Stimulated activated CD8-positive, alpha-beta memory T cell treated with anti-CD3 and anti-CD28 coated beads, Interleukin-2, amount 100 ng/mL, for 1 hour (primary cell): Measurements from ENCODE around the gene UPK3A.
A peak's percentile ranks its signal among the peaks of the same experiment; 100 is the strongest.
"Not testable (repeated sequence)": the region's sequence is repeated elsewhere in the genome, so short reads cannot be mapped to it uniquely, and the experiment has no call there.

Experiments
- DNase-seq, 2 donors: peaks; one replicate each; pipeline ENCODE4 v3.0.0-alpha.2; 2020; ENCODE audit warnings: low read depth in 2 of 2

UPK3A gene

DNA sequence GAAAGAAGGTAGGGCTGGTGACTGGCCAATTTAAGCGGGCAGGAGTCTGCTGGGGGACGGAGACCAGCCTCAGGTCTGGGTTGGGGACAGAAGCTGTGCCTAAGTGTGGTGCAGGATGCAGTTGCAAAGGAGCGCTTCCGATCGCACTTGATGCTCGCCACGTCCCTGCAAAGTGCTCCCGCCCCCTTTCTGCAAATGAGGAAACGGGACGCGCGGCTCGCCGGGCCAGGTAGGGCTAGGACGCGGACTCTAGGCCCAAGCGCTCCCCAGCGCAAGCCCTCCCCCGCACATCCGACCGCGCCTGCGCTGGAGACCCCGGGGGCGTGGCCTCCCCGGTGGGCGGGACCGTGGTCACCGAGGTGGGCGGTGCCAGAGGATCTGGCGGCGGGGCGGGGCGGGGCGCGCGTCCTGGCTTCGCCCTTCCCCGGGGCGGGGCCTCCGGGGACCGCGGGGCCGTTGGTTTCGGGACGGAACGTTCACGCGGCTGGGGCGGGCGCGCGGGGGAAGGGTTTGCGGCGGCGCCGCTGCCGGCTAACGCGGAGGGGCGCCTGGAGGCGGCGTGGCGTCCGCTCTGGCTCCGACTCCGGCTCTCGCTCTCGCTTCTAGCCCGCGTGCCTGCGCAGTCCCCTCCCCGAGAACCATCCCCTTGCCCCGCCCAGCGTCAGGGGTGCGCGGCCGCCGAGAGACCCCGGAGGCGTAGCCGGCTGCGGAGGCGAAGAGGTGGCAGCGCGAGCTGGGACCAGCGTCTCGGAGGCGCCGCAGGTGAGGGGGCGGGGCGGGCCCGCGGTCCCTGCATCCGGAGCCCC is 24.9 kb downstream of the UPK3A start, which contains the start of gene FAM118A:
TSS of gene FAM118A (plus strand) at position 513 of the 806 bp plus-strand sequence. CDS start 12,446 bp downstream, outside the sequence.
- DNase-seq, result peak; percentile 91 to 98

DNA sequence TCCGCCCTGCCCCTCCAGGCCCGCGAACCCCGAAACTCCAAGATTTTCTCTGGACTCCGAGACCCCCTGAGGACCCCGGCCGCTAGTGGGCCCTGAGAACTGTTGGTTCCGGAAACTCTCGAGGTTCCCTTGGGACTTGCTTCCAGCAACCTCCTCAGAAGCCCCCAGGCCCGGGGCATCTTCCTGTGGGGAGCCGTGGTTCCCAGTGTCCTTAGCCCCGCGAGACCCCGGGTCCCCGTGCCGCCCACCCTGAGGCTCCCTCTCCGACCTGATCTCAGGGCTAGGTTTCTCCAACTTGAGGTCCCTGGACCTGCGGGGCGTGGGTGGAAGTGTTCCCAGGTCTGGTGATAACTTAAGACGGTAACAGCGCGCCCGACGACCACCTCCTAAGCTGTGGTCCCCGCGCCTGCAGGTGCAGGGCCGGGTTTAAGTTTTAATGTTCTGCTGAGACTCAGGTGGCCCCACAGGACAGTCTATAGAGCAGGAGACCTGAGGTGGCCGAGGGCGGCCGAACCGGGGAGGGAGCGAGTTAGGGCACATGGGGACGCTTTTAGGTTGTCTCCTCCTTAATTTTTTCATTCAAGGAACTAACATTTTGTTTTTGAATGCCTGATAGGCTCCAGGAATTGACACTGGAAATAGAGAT is 25.7 kb downstream of the UPK3A start:
- no peak for DNase-seq

DNA sequence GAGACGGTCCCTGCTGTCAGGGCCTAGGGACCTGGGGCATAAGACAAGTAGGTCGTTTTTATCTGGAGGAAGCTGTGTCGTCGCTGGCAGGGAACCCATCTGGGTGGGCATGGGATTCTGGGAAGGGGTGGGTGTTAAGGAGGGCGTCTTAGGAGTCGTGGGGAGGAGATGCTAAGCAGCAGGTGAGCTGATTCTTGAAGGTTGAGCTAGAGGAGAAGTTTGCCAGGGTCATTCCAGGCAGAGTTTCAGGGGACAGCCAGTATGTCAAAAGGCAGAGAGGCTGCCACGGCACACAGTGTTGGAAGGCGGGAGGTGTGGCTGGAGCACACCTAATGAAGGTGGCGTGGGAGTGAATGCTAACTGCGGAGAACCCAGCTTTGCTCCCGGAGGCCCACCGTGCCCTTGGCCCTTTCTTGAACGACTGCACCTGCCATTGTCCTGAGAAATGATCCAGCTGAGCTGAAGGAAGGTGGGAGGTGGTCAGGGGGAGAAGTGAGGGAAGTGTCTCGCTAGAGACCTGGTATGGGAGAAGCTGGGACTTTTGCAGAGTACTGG is 26.3 kb downstream of the UPK3A start:
- no peak for DNase-seq

DNA sequence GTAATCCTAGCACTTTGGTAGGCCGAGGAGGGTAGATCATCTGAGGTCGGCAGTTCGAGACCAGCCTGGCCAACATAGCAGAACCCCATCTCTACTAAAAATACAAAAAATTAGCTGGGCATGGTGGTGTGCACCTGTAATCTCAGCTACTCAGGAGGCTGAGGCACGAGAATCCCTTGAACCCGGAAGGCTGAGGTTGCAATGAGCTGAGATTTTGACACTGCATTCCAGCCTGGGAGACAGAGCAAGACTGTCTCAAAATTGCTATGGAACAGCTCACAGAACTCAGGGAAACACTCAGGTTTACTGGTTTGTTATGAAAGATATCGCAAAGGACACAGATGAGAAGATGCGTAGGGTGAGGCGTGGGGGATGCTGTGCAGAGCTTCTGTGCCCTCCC is 27.7 kb downstream of the UPK3A start:
- DNase-seq, result no peak

DNA sequence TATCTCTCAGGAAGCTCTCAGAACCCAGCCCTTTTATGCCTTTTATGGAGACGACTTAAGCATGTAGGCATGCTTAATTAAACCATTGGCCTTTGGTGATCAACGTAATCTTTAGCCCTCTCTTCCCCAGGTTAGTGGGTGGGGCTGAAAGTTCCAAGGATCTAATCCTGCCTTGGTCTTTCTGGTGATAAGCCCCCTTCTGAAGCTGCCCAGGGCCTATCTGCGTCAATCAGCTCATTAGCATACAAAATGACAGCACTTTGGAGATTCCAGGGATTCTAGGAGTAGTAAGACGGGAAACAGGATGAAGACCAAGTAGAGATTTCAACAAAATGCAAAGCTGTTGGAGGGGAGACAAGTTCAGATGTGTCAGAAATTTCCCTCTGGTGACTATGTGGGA is 28.1 kb downstream of the UPK3A start:
- no peak for DNase-seq

DNA sequence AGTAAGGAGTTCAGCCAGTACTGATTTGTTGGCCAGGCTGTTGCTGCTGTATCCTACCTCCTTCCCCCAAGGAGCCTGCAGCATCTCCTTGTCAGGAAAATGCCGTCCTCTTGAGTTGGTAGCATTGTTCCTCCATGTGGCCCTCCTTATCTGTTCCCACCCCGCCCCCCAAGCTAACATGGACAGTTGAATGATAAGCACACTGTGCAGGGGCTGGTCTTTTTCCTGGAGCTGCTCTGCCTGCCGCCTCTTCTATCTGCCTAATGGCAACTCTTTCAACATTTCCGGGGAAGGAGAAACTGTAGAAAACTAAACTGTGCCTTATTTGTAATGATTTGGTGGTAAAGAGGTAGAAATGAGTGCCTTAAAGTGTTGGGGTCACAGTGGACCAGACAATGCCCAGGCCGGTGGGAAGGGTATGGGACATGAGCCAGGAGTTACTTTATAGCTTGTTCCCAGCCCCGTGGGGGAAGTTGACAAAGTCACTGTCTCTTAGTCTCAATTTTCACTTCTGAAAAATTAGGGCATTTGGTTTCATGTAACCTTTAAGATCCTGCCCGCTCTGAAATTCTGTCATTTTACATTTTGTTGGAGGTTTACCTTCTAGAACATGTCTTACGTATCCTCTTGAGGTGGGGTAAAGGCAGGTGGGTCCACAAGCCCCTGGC is 29.4 kb downstream of the UPK3A start:
- DNase-seq, result no peak

DNA sequence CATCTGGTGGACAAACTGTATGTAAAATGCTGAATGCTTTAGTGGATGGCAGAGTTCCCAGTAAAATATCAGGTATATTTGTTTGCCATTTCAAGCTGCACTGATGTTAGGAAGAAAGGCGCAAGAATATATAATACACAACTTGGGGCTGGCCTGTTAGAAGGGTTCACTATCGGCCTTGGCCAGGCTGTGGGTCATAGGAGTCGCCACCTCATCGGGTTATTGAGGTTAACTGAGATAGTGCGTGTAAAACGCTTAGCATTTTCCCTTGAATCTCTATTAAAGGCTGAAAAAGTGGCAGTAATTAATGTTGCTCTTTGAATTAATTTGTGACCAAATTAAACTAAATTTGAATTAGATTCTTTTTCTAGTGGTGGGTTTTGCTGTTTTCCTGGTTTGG is 30.0 kb downstream of the UPK3A start:
- DNase-seq, result no peak

DNA sequence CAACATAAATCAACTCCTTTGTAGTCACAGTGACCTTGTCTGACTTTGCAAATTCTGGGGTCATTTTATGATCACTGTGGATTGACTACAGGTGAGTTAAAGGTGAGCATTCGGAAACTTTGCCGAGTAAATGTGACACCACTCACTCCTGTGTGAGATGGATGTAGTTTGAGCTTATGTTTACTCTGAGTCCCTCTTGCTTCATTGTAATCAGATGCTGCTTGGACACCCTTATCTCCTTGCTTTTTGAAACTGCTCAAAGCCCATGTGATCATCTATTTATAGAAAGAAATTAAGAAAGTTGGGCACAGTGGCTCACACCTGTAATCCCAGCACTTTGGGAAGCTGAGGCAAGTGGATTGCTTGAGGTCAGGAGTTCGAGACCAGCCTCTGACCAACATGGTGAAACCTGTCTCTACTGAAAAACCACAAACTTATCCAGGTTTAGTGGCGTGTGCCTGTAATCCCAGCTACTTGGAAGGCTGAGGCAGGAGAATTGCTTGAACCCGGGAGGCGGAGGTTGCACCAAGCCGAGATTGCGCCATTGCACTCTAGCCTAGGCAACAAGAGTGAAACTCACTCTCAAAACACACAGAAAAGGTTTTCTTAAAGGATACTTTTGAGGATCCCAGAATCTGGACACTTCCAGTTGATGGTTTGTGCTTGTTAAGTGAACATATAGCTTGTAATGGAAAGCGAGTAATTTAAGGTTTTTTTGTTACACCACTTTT is 32.2 kb downstream of the UPK3A start:
- no peak for DNase-seq

DNA sequence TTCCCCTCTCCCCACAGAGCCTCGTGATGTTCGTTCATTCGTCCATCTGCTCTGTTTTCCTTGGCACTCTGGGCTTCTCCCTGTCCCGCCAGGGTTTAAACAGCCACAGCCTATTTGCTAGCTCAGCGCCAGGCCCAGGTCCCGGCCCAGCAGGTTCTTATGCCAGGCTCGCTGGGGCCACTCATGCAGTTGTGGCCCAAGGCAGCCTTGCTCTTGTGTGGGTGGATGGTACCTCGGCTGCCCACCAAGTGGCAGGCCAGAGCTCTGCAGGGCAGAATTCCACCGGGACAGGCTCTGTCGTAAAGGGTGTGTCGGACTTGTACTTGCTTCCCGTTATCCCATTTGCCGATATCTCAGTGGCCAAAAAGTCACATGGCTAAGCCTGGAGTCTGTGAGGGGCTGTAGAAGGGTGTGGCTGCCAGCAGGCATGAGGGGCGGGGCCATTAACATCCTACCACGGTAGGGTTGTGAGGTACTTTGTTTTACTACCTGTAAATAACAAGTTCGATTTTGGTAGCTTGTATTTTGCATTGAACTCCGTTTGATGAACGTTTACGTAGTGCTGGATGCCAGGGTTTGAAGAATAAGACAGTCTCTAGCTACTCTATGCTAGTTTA is 32.9 kb downstream of the UPK3A start:
- DNase-seq, result no peak

DNA sequence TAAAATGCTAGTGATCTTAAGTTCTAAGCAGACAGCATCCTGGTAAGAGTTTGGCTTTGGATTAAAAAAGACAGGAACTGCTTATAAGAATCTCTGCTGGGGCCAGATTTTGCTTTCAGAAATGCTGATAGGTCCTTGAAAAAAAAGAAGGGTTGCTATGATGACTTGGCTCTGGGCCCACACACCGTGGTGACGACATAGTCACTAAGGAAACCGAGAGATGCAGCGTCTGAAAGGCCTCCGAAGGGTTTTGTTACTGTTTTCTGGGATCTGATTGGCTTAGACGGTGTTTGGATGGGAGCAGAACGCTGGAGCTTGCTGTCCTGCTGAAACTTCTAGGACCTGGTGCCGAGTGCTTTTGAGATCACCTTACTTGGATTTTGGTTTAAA is 33.4 kb downstream of the UPK3A start:
- peak; percentile 75 to 76 for DNase-seq

DNA sequence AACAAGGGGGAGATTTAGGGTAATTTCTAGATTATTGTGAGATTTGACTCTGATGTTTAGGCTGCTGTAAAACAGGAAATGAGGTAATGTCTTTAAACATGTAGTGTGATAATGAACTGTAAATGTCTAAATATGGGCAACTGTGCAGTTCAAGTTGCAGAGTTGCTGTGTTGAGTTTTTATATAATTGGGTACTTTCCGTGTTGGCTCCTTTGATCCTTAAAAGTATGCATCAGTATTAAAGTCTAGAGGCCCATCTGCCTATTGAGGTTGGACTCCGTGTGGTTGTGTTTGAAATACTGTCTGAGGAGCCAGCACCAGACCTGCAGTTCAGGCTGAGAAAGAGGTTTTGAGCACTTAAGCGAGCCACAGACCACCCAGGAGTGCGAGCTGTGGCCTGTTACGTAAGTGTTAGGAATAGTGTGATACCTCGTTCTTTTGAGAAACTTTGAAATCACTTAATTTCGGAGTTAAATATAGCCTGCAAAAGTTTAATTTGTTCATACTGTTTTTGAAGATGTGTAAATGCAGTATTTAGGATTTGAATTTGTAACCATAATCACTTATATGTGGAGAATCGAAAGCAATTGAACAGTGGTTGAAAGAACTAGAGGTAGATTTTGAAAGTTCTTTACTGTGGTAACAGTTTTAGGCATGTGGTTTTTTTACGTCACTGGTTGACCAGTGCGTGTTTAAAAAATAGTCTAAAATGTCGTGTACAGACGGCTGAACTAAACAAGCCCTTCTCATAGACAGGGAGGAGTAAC is 34.0 kb downstream of the UPK3A start:
- DNase-seq, result peak; percentile 25 to 30

DNA sequence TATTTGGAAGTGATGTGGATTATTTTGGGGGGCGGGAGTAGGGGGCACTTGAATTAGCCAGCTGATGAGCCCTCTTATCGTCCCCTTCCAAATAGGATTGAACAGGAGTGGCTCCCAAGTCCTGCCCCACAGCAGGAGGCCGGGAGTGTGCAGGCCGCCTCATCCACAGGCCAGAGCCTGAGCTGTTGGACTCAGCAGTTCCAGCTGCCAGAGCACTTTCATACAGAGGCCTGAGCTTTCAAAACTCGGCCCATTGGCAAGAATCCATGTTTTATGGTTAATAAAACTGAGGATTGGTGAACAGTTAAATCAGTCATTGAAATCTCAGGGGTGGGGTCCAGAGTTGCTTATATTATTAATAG is 34.6 kb downstream of the UPK3A start:
- no peak for DNase-seq

DNA sequence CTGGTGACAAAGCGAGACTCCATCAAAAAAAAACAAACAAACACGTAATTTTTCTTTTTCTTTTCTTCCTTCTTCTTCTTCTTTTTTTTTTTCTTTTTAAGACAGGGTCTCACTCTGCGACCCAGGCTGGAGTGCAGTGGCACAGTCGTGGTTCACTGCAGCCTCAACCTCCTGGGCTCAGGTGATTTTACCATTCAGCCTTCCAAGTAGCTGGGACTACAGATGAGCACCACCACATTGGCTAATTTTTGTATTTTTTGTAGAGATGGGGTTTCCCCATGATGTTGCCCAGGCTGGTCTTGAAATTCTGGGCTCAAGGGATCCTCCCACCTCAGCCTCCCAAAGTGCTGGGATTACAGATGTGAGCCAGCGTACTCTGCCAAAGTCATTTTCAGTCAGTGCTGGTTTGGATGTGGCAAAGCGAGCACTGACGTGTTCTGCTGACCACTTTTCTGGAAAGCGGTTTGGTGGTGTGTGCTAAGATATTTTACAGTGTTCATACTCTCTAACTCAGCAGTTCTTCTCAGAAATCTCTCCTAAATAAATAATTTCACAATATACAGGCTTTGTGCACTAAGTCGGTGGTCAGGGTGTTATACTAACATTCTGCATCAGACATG is 35.7 kb downstream of the UPK3A start:
- DNase-seq, result no peak

DNA sequence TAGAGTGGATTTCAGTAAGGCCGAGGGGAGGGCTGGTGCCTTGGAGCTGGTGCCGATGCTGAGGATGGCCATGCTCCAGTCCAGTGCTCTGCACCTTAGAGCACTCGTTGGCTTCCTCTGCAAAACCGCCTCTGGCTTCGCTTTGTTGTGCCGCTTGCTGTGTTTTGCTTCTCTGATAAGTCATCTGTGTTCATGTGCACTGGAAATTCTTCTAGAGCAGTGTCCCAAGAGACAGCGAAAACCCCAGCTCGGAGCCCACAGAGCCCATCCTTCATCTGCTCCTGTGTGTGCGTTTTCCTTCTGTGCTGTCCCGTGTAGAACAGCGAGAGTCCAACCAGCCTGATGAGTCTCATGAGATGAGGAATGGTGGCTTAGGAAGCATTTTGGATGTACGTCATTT is 37.1 kb downstream of the UPK3A start:
- no peak for DNase-seq

DNA sequence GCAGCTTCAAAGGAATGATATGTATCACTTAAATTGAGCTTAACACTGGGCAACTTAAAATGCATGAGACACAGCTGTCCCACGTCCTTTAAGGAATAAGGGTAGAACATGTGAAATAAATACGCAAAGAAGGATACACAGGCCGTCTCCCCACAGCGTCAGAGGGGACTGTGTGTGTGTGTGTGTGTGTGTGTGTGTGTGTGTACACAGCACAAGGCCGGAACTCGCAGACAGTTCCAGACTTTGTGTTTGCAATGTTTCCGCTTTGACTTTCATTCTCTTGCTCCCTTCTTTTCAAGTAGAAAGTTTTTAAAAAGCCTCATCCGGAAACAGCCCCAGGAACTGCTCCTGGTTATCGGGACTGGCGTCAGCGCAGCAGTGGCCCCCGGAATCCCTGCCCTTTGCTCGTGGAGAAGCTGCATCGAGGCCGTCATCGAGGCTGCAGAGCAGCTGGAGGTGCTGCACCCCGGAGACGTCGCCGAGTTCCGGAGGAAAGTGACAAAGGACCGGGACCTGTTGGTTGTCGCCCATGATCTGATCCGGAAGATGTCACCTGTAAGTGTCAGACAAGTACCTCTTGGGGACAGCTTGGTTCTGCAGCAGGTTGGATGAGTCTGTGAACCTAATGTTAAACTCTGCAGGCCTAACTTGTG is 38.2 kb downstream of the UPK3A start:
- DNase-seq, result no peak

DNA sequence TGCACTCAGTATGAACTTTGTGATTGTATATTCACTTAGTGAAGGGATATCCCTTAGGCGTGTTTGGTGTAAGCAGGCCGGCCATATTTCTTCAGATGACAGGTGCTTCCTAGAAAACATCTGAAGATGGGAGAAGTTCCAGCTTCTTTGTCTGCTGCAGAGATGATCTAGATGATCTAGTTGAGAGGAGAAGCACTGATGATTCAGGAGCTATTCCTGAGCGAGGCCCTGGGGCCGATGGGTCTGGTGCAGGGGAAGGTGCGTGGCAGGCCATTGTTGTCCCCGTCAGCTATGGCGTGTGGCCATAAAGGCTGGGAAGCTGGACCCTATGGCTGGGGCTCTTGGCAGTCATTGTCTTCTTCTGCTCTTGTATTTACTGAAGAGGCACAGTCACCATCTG is 38.9 kb downstream of the UPK3A start:
- no peak for DNase-seq

DNA sequence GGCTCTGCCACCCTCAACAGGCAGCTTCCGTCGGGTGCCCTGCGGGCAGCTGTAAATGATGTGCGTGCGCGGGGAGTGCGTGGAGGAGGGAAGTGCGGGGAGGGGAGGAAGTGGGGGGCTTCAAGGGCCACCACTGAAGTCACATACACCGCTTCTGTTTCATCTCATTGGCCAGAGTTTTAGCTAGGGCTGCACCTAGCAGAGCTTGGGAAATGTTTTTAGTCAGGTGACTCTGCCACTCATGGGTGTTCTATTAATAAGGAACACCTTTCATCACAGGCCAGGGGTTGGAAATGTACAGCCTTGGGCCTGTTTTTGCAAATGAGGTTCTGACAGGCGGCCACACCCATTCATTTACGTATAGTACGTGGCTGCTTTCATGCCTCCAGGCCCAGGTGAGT is 39.6 kb downstream of the UPK3A start:
- DNase-seq, result no peak

DNA sequence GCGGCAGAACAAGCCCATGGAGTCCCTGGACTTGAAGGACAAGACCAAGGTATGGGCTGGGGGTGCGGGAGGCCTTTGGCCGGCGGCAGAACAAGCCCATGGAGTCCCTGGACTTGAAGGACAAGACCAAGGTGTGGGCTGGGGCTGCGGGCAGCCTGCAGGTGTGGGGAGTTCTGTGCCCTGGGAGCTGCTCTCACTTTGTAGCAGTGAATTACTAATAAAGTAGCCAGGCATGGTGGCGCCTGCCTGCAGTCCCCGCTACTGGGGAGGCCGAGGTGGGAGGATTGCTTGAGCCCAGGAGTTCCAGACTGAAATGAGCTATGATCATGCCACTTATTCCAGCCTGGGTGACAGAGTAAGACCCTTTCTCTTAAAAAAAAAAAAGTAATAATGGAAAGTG is 43.5 kb downstream of the UPK3A start:
- DNase-seq, result not testable (repeated sequence)

DNA sequence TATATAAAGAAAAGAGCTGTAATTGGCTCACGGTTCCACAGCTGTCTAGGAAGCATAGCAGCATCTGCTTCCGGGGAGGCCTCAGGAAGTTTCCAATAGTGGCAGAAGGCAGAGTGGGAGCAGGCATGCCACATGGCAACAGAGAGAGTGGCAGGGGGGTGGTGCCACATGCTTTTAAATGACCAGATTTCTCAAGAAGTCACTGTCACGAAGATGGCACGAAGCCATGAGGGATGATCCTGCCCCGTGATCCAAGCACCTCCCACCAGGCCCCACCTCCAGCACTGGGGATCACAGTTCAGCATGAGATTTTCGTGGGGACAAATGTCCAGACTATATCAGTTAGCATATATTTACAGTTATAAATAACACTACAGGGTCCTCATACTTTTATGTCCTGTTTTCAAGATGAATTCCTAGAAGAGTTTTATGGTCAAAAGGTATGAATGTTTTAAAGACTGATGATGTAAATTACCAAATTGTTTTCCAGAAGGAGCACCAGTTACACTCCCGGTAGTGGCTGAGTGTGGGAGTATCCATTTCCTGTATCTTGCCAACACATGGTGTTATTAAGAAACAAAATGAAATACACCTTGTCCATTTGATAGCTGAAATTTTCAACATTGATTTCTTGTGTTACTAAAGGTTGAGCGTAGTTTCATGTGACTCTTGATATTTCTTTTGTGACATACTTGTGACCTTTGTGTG is 44.2 kb downstream of the UPK3A start:
- no peak for DNase-seq
